H1 (cell line): ENCODE measurements around the gene GNAI2. TPM values are rescaled to one million over a fixed set of nuclear protein-coding genes. Genes with fewer than 3 reads are reported as not detected.

Experiments used
- CTCF ChIA-PET: fragments of 300-600 bp; sonication (Branson Sonifier 250); formaldehyde crosslinking; loops from one replicate; lab custom pipeline; 2021; ENCODE audit not compliant: partially characterized antibody; lab: Charles Lee
- POLR2A ChIA-PET: fragments of 300-600 bp; sonication (Branson Sonifier 250); formaldehyde crosslinking; loops from one replicate; lab custom pipeline; 2021; ENCODE audit warnings: inconsistent platforms; ENCODE audit not compliant: partially characterized antibody; lab: Charles Lee
- DNase-seq, 2 experiments: peaks; one replicate each; pipeline versions ENCODE4 v3.0.0 to v3.0.0-alpha.2; 2010 to 2022; ENCODE audit warnings: low spot score in 2 of 2, low read depth in 1 of 2, mixed read lengths in 1 of 2
- FAIRE-seq: peaks from 2 replicates; lab custom pipeline; 2011; peaks lifted over from hg19 to GRCh38; lab: Jason Lieb, UNC
- H2AFZ ChIP-seq: 2 replicates; pipeline ENCODE4 v1.8.1; 2012; ENCODE audit warnings: low read length, inconsistent platforms
- H2AK5ac ChIP-seq: 2 replicates; pipeline ENCODE4 v1.6.1; 2013; ENCODE audit warnings: low read depth, low read length
- H2BK120ac ChIP-seq: replicated peaks from 2 replicates; pipeline ENCODE3; 2013; ENCODE audit warnings: low read depth, low read length, inconsistent platforms
- H2BK12ac ChIP-seq: 2 replicates; pipeline ENCODE4 v1.6.1; 2013; ENCODE audit warnings: low read depth, low read length
- H2BK15ac ChIP-seq: 2 replicates; pipeline ENCODE4 v1.6.1; 2013; ENCODE audit warnings: low read length
- H2BK20ac ChIP-seq: 2 replicates; pipeline ENCODE4 v1.6.1; 2013; ENCODE audit warnings: low read length
- H2BK5ac ChIP-seq: 2 replicates; pipeline ENCODE4 v1.6.1; 2013; ENCODE audit warnings: low read depth, low read length
- H3K14ac ChIP-seq: 2 replicates; pipeline ENCODE4 v1.6.1; 2013; ENCODE audit warnings: inconsistent platforms; ENCODE audit not compliant: insufficient read length
- H3K18ac ChIP-seq: 2 replicates; pipeline ENCODE4 v1.6.1; 2013; ENCODE audit warnings: low read length; ENCODE audit errors: extremely low read depth
- H3K23ac ChIP-seq: 2 replicates; pipeline ENCODE4 v1.6.1; 2013; ENCODE audit warnings: inconsistent platforms; ENCODE audit not compliant: insufficient read length
- H3K23me2 ChIP-seq: 2 replicates; pipeline ENCODE4 v1.6.1; 2013; ENCODE audit warnings: low read depth, low read length
- H3K27ac ChIP-seq: 2 replicates; pipeline ENCODE4 v1.6.1; 2011; ENCODE audit warnings: low read depth, low read length, inconsistent platforms
- H3K27me3 ChIP-seq, 4 experiments: replicated peaks in 1 of 4; 1 replicate in 1 of 4; 2 replicates in 3 of 4; pipeline versions ENCODE4 v1.6.1 to v1.8.1; 2011 to 2013; ENCODE audit warnings: low read length in 3 of 4, mild to moderate bottlenecking in 3 of 4, inconsistent platforms in 2 of 4, mixed read lengths in 2 of 4, moderate library complexity in 1 of 4; ENCODE audit not compliant: control insufficient read depth in 3 of 4, insufficient read depth in 3 of 4; ENCODE audit errors: extremely low read depth in 1 of 4
- H3K36me3 ChIP-seq, 4 experiments: 2 replicates each; pipeline versions ENCODE4 v1.6.1 to v1.8.1; 2011 to 2013; ENCODE audit warnings: mild to moderate bottlenecking in 4 of 4, low read length in 3 of 4, moderate library complexity in 2 of 4, control low read depth in 1 of 4, inconsistent platforms in 1 of 4; ENCODE audit not compliant: insufficient read depth in 4 of 4, control insufficient read depth in 2 of 4
- H3K4ac ChIP-seq: replicated peaks from 2 replicates; pipeline ENCODE3; 2013; ENCODE audit warnings: low read length, low read depth, mixed read lengths, inconsistent platforms; ENCODE audit not compliant: insufficient read length
- H3K4me1 ChIP-seq, 4 experiments: replicated peaks in 1 of 4; 1 replicate in 1 of 4; 2 replicates in 3 of 4; pipeline versions ENCODE4 v1.6.1 to v1.8.1; 2011 to 2013; ENCODE audit warnings: low read length in 3 of 4, inconsistent platforms in 2 of 4, mixed read lengths in 1 of 4; ENCODE audit not compliant: insufficient read depth in 4 of 4, control insufficient read depth in 3 of 4
- H3K4me2 ChIP-seq, 2 experiments: 2 replicates each; pipeline versions ENCODE4 v1.6.1 to v1.8.1; 2011 to 2013; ENCODE audit warnings: low read depth in 2 of 2, low read length in 2 of 2, control low read depth in 1 of 2, inconsistent platforms in 1 of 2, mild to moderate bottlenecking in 1 of 2; ENCODE audit not compliant: insufficient read depth in 1 of 2
- H3K4me3 ChIP-seq, 4 experiments: fragments of 200-600, 300-600 bp in 1 of 4; sonication (generic), shearing (Covaris generic), sonication (Bioruptor Twin) in 1 of 4; 2 replicates each; pipeline versions ENCODE4 v1.5.1 to v1.8.1; 2011 to 2016; ENCODE audit warnings: low read length in 4 of 4, low read depth in 3 of 4, control low read depth in 2 of 4, inconsistent platforms in 2 of 4, mild to moderate bottlenecking in 2 of 4, mixed read lengths in 1 of 4, moderate library complexity in 1 of 4; ENCODE audit not compliant: insufficient read depth in 2 of 4; ENCODE audit errors: extremely low read depth in 1 of 4
- H3K56ac ChIP-seq: replicated peaks from 2 replicates; pipeline ENCODE3; 2013; ENCODE audit warnings: low read depth, mild to moderate bottlenecking, mixed read lengths, low read length, inconsistent platforms; ENCODE audit not compliant: insufficient read length
- H3K79me1 ChIP-seq: 2 replicates; pipeline ENCODE4 v1.6.1; 2013; ENCODE audit warnings: low read depth, low read length, control low read depth
- H3K79me2 ChIP-seq, 2 experiments: 2 replicates each; pipeline versions ENCODE4 v1.6.1 to v1.8.1; 2012 to 2013; ENCODE audit warnings: low read length in 2 of 2, mild to moderate bottlenecking in 2 of 2, inconsistent platforms in 1 of 2; ENCODE audit not compliant: insufficient read depth in 2 of 2, control insufficient read depth in 1 of 2
- H3K9ac ChIP-seq, 4 experiments: replicated peaks in 1 of 4; 1 replicate in 1 of 4; 2 replicates in 3 of 4; pipeline versions ENCODE4 v1.6.1 to v1.8.1; 2011 to 2013; ENCODE audit warnings: low read depth in 3 of 4, low read length in 3 of 4, control low read depth in 2 of 4, mild to moderate bottlenecking in 2 of 4, moderate library complexity in 2 of 4, inconsistent platforms in 1 of 4; ENCODE audit errors: extremely low read depth in 1 of 4
- H3K9me3 ChIP-seq, 2 experiments: 2 replicates each; pipeline versions ENCODE4 v1.6.1 to v1.8.1; 2012 to 2013; ENCODE audit warnings: mild to moderate bottlenecking in 2 of 2, moderate library complexity in 2 of 2, control low read depth in 1 of 2, inconsistent platforms in 1 of 2, low read depth in 1 of 2, low read length in 1 of 2, mixed read lengths in 1 of 2; ENCODE audit not compliant: insufficient read depth in 2 of 2
- H4K20me1 ChIP-seq, 2 experiments: replicated peaks in 1 of 2; 2 replicates each; pipeline versions ENCODE3 to v1.8.1; 2011 to 2013; ENCODE audit warnings: inconsistent platforms in 2 of 2, low read length in 2 of 2, mild to moderate bottlenecking in 1 of 2; ENCODE audit not compliant: insufficient read depth in 2 of 2, control insufficient read depth in 1 of 2
- H4K5ac ChIP-seq: 2 replicates; pipeline ENCODE4 v1.6.1; 2013; ENCODE audit warnings: low read length, low read depth, mixed read lengths, inconsistent platforms; ENCODE audit not compliant: insufficient read length
- H4K8ac ChIP-seq: 2 replicates; pipeline ENCODE4 v1.8.0; 2013; ENCODE audit warnings: mild to moderate bottlenecking, moderate library complexity, low read length, inconsistent platforms; ENCODE audit not compliant: insufficient read depth; ENCODE audit errors: extremely low read depth
- H4K91ac ChIP-seq: replicated peaks from 2 replicates; pipeline ENCODE3; 2013; ENCODE audit warnings: low read length, mixed read lengths, inconsistent platforms; ENCODE audit not compliant: insufficient read length
- ATF2 ChIP-seq: IDR thresholded peaks from 2 replicates; pipeline ENCODE4 v1.6.1; 2012; ENCODE audit warnings: low read length, inconsistent platforms
- CBX5 ChIP-seq: fragments of 300-800, 300-1000 bp; sonication (generic); IDR thresholded peaks from 2 replicates; pipeline ENCODE4 v1.7.1; 2016; ENCODE audit warnings: antibody characterized with exemption, low read length, low read depth
- CHD2 ChIP-seq: IDR thresholded peaks from 2 replicates; pipeline ENCODE4 v1.6.1; 2012; ENCODE audit warnings: low read length, improper control_type of control experiment
- JUN ChIP-seq: IDR thresholded peaks from 2 replicates; pipeline ENCODE4 v1.6.1; 2011; ENCODE audit warnings: low read depth, mild to moderate bottlenecking, improper control_type of control experiment, low read length
- KDM4A ChIP-seq: IDR thresholded peaks from one replicate; pipeline ENCODE4 v1.7.1; 2012; ENCODE audit warnings: low read depth, mild to moderate bottlenecking, moderate library complexity, low read length, inconsistent platforms; ENCODE audit not compliant: severe bottlenecking
- MAFK ChIP-seq: IDR thresholded peaks from 2 replicates; pipeline ENCODE4 v1.6.1; 2012; ENCODE audit warnings: low read depth, mild to moderate bottlenecking, improper control_type of control experiment, low read length
- RAD21 ChIP-seq, 2 experiments: IDR thresholded peaks in 1 of 2; conservative IDR thresholded peaks in 1 of 2; 2 replicates each; pipeline ENCODE4 v1.6.1; 2011; ENCODE audit warnings: low read depth in 2 of 2, low read length in 2 of 2, improper control_type of control experiment in 1 of 2, inconsistent platforms in 1 of 2, mild to moderate bottlenecking in 1 of 2, moderate library complexity in 1 of 2
- RFX5 ChIP-seq: IDR thresholded peaks from 2 replicates; pipeline ENCODE4 v1.6.1; 2011; ENCODE audit warnings: low read depth, low read length, improper control_type of control experiment, borderline replicate concordance
- RNF2 ChIP-seq: fragments of 200-900, 300-1000 bp; sonication (generic); IDR thresholded peaks from 2 replicates; pipeline ENCODE4 v1.7.1; 2016; ENCODE audit warnings: borderline replicate concordance, low read depth, mild to moderate bottlenecking, antibody characterized with exemption, low read length; ENCODE audit not compliant: poor library complexity, severe bottlenecking; ENCODE audit errors: missing control alignments
- WGBS, 2 experiments: shearing (Covaris generic) in 1 of 2; methylation state at CpG; one replicate each; pipeline versions ENCODE4 v1.1.6 to v1.1.7; 2013 to 2015; ENCODE audit warnings: low lambda C conversion rate in 2 of 2, mixed read lengths in 2 of 2, inconsistent platforms in 1 of 2, low coverage in 1 of 2, missing lambda C conversion rate in 1 of 2; ENCODE audit not compliant: insufficient replicate concordance in 2 of 2, insufficient coverage in 1 of 2, insufficient read length in 1 of 2; ENCODE audit errors: extremely low coverage in 1 of 2, missing lambda C conversion rate in 1 of 2; 5-methylcytosine and 5-hydroxymethylcytosine counted together
- polyA plus RNA-seq, 7 experiments: library from polyadenylated mRNA; depleted of rRNA in 3 of 7; stranded (reverse) in 5 of 7; unstranded in 2 of 7; fragments of >200 nt in 5 of 7; fragments of 200-250 nt in 2 of 7; gene quantifications; 1 replicate in 5 of 7; 2 replicates in 1 of 7; 4 replicates in 1 of 7; pipeline versions ENCODE4 v1.2.1 to v1.2.3, GENCODE V29; 2011 to 2013; ENCODE audit warnings: missing spikeins in 2 of 7, mixed read lengths in 2 of 7
- total RNA-seq: library from RNA; stranded (reverse); fragmentation: NEBNext Ultra II Directional; extraction: Animal tissue kit (Norgen Biotek cat#: 25700); gene quantifications from 2 replicates; pipeline ENCODE4 v1.2.1, GENCODE V29; 2021

Gene GNAI2
- total and polyA plus RNA-seq, 2 of the 8 experiments (the other 6 are each of a cell fraction or from before 2014, with no cell fraction given): 168 to 539 TPM

- no peak overlapping the region for H3K4me3 ChIP-seq
- H3K18ac ChIP-seq: no peak overlapping the region
- ChIA-PET CTCF (interaction anchor here (0.7 to 53.5 kb wide), 9 partner anchors 8 to 108 kb away, joined by 3 to 2149 read pairs (median 7); partner anchors contain the start of genes GNAI2, HYAL2, IFRD2 and SLC38A3), POLR2A (interaction anchor here (0.9 to 9.6 kb wide), 11 partner anchors 10 to 127 kb away, joined by 3 to 122 read pairs (median 7); partner anchors contain the start of genes HYAL2 and IFRD2)
- H2BK12ac ChIP-seq: no peak overlapping the region
- no peak overlapping the region for H2BK15ac ChIP-seq
- H4K20me1 ChIP-seq: no peaks in the 10 kb centered on the region
- DNase-seq (no peak), FAIRE-seq (no peak)
- H2BK20ac ChIP-seq: no peak overlapping the region
- H2BK120ac ChIP-seq: no peak overlapping the region
- H3K27me3 ChIP-seq: peaks cover 18 to 35% (median 28%) of the 10 kb centered on the region in 4 experiments
- no peak overlapping the region for H4K8ac ChIP-seq
- no peaks in the 10 kb centered on the region; a peak in 1 of 4 replicates for H3K9me3 ChIP-seq
- no peaks in the 10 kb centered on the region for H3K79me1 ChIP-seq
- no peaks in the 10 kb centered on the region for H3K36me3 ChIP-seq
- H2AFZ ChIP-seq: no peak overlapping the region
- no peak overlapping the region for H3K56ac ChIP-seq
- WGBS, 2 experiments: 98% methylated on average over 8 of the region's 8 CpGs; no CpG with 5 or more reads in 1 of the 2 experiments
- no peak overlapping the region for H4K5ac ChIP-seq
- H3K79me2 ChIP-seq: no peaks in the 10 kb centered on the region
- no peak overlapping the region for H3K23ac ChIP-seq
- peaks cover 0 to 12% (median 7%) of the 10 kb centered on the region in 4 experiments; a peak in 5 of 7 replicates for H3K4me1 ChIP-seq
- no peak overlapping the region for H4K91ac ChIP-seq
- H3K27ac ChIP-seq: no peak overlapping the region
- H3K4ac ChIP-seq: no peak overlapping the region
- no peak overlapping the region for H3K4me2 ChIP-seq
- H3K14ac ChIP-seq: no peak overlapping the region
- H3K23me2 ChIP-seq: peaks cover 2% of the 10 kb centered on the region; the same call in 1 of the 2 replicates
- H2AK5ac ChIP-seq: no peak overlapping the region
- no peak overlapping the region; a peak in 1 of 7 replicates for H3K9ac ChIP-seq
- no peak overlapping the region for H2BK5ac ChIP-seq
- no peak for TF ChIP-seq ATF2
- TF ChIP-seq KDM4A: no peak
- no peak for TF ChIP-seq CBX5
- TF ChIP-seq JUN: no peak
- TF ChIP-seq MAFK: no peak
- TF ChIP-seq CHD2: no peak
- TF ChIP-seq RAD21 (IDR thresholded peaks at IDR 0.05 in 1 of 2, conservative IDR thresholded peaks at IDR 0.05 in 1 of 2; ENCODE audit: low read depth in 2 of 2, low read length in 2 of 2): no peak
- TF ChIP-seq RFX5: no peak
- no peak for TF ChIP-seq RNF2
These were observed 43.4 kb downstream of the GNAI2 start for GRCh38 chr3:50279255-50280016.
